HEK293T (cell line): ENCODE measurements around the gene PRDM15.

Experiments used
- CTBP1 ChIP-seq: fragments of 450-650 bp; IDR thresholded peaks from 2 replicates; pipeline ENCODE4 v1.6.1; 2016; ENCODE audit warnings: borderline replicate concordance
- ELF4 ChIP-seq: fragments of 450-650 bp; IDR thresholded peaks from 2 replicates; pipeline ENCODE4 v1.6.1; 2017; ENCODE audit warnings: antibody characterized with exemption
- FOXA1 ChIP-seq: fragments of 450-650 bp; IDR thresholded peaks from 2 replicates; pipeline ENCODE4 v1.6.1; 2016; ENCODE audit warnings: mild to moderate bottlenecking
- FOXK2 ChIP-seq: fragments of 450-650 bp; IDR thresholded peaks from 2 replicates; pipeline ENCODE4 v1.6.1; 2016; ENCODE audit warnings: mild to moderate bottlenecking
- FOXM1 ChIP-seq: fragments of 450-650 bp; IDR thresholded peaks from 2 replicates; pipeline ENCODE4 v1.6.1; 2017; ENCODE audit warnings: mild to moderate bottlenecking, borderline replicate concordance
- PKNOX1 ChIP-seq: fragments of 450-650 bp; IDR thresholded peaks from 2 replicates; pipeline ENCODE4 v1.6.1; 2016
- SP1 ChIP-seq: fragments of 450-650 bp; IDR thresholded peaks from 2 replicates; pipeline ENCODE4 v1.6.1; 2017

- TF ChIP-seq ELF4 (no peak), SP1 (no peak), PKNOX1 (no peak), CTBP1 (no peak), FOXA1 (no peak), FOXM1 (no peak), FOXK2 (no peak)
Measured at GRCh38 chr21:41877901-41878830, 978 bp downstream of the PRDM15 start.
